ENCODE measurements around the gene CAPZA1.

Gene CAPZA1

GRCh38 chr1:112708002-112708448, 88.4 kb downstream of the CAPZA1 start:
- H3K4me3 ChIP-seq (ENCODE audit: low read depth, low read length), result no peak overlapping the region
- DNase-seq (ENCODE audit: low read depth), result no peak
- TF ChIP-seq, protein P1, sequence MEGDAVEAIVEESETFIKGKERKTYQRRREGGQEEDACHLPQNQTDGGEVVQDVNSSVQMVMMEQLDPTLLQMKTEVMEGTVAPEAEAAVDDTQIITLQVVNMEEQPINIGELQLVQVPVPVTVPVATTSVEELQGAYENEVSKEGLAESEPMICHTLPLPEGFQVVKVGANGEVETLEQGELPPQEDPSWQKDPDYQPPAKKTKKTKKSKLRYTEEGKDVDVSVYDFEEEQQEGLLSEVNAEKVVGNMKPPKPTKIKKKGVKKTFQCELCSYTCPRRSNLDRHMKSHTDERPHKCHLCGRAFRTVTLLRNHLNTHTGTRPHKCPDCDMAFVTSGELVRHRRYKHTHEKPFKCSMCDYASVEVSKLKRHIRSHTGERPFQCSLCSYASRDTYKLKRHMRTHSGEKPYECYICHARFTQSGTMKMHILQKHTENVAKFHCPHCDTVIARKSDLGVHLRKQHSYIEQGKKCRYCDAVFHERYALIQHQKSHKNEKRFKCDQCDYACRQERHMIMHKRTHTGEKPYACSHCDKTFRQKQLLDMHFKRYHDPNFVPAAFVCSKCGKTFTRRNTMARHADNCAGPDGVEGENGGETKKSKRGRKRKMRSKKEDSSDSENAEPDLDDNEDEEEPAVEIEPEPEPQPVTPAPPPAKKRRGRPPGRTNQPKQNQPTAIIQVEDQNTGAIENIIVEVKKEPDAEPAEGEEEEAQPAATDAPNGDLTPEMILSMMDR (IDR thresholded peaks at IDR 0.05; ENCODE audit: control insufficient read depth, extremely low read depth, insufficient read depth), result no peak

- TF ChIP-seq, protein P1 (IDR thresholded peaks at IDR 0.05; ENCODE audit: control insufficient read depth, extremely low read depth, insufficient read depth), result no peak
- DNase-seq (ENCODE audit: low read depth), result no peak
- no peak overlapping the region for H3K4me3 ChIP-seq (ENCODE audit: low read depth, low read length)
These were observed 88.9 kb downstream of the CAPZA1 start for GRCh38 chr1:112708489-112708888.

GRCh38 chr1:112710159-112710558, 90.5 kb downstream of the CAPZA1 start:
- TF ChIP-seq, protein P1 (IDR thresholded peaks at IDR 0.05; ENCODE audit: control insufficient read depth, extremely low read depth, insufficient read depth), result no peak
- DNase-seq (ENCODE audit: low read depth), result no peak
- no peak overlapping the region for H3K4me3 ChIP-seq (ENCODE audit: low read depth, low read length)

- no peak overlapping the region for H3K4me3 ChIP-seq (ENCODE audit: low read depth, low read length)
- no peak for DNase-seq (ENCODE audit: low read depth)
- TF ChIP-seq, protein P1 (IDR thresholded peaks at IDR 0.05; ENCODE audit: control insufficient read depth, extremely low read depth, insufficient read depth), result no peak
These were observed 91.0 kb downstream of the CAPZA1 start for GRCh38 chr1:112710586-112710985.

DNA sequence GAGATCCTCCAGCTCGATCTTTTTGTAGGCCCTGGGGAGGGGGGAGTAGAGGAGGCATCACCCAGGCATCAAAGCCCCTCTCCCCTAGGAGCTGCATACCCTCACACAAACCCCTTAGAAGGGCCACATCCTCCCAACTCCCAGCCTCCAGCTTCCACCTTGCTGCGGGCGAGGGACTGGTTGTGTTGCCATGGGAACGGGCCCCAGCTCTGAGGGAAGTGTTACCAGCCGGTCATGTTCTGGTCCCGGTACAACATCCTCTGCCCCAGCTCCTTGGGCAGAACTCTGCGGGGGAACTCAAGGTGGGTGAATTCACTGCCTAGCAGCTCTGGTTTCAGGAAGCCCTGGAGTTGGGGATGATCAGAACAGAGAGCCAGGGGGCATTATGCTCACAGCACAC, 91.4 kb downstream of the CAPZA1 start:
- no peak overlapping the region for H3K4me3 ChIP-seq (ENCODE audit: low read depth, low read length)
- TF ChIP-seq, protein P1 (IDR thresholded peaks at IDR 0.05; ENCODE audit: control insufficient read depth, extremely low read depth, insufficient read depth), result no peak
- no peak for DNase-seq (ENCODE audit: low read depth)

GRCh38 chr1:112711670-112712069, 92.0 kb downstream of the CAPZA1 start:
- TF ChIP-seq, protein P1 (IDR thresholded peaks at IDR 0.05; ENCODE audit: control insufficient read depth, extremely low read depth, insufficient read depth), result no peak
- no peak overlapping the region for H3K4me3 ChIP-seq (ENCODE audit: low read depth, low read length)

DNA sequence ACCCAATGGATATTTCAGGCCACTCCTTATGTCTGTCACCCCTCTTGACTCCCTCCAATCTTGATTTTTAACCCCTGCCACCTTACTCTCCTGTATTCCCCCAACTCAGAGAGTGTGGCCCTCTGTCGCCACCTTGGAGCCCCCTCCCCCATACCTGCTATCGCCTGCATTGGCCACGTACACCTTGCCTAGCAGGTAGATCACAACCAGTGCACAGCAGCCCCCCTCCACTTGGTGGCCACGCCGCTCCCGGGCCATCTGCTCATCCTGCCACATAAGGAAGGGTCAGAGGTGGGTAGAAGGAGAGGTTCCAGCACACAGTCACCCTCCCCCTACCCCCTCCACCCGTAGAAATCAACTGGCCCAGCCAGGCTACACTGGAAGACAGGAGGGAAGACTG, 92.6 kb downstream of the CAPZA1 start:
- H3K4me3 ChIP-seq (ENCODE audit: low read depth, low read length), result no peak overlapping the region
- TF ChIP-seq, protein P1 (IDR thresholded peaks at IDR 0.05; ENCODE audit: control insufficient read depth, extremely low read depth, insufficient read depth), result no peak
- no peak for DNase-seq (ENCODE audit: low read depth)

More at GRCh38 chr1:112711670-112712069, 92.0 kb downstream of the CAPZA1 start:
- no peak for DNase-seq (ENCODE audit: low read depth)

Data from LNCaP clone FGC (cell line).